Endothelial cell of umbilical vein (primary cell): ENCODE data around the gene PIK3C3. TPM values are rescaled to one million over a fixed set of nuclear protein-coding genes. Genes with fewer than 3 reads are reported as not detected.

Source experiments
- BruUV-seq: library from RNA; stranded (reverse); fragments of 400-500 nt; replicated peaks from 2 replicates; lab custom pipeline; 2021; lab: Mats Ljungman, UMichigan
- CTCF ChIA-PET: fragments of 300-600, 350-600 bp; sonication (Branson Sonifier 250); formaldehyde crosslinking; loops from one replicate; lab custom pipeline; 2021; ENCODE audit warnings: antibody characterized with exemption, inconsistent platforms; lab: Charles Lee
- POLR2A ChIA-PET: fragments of 300-600, 350-600 bp; sonication (Branson Sonifier 250); formaldehyde crosslinking; loops from one replicate; lab custom pipeline; 2021; ENCODE audit warnings: antibody characterized with exemption, inconsistent platforms; lab: Charles Lee
- DNase-seq: peaks from one replicate; pipeline ENCODE4 v3.0.0-alpha.2; 2011; ENCODE audit warnings: low read depth, low spot score
- FAIRE-seq: peaks from 2 replicates; lab custom pipeline; 2011; peaks lifted over from hg19 to GRCh38; lab: Jason Lieb, UNC
- H2AFZ ChIP-seq: 2 replicates; pipeline ENCODE4 v1.6.0; 2012; ENCODE audit warnings: low read depth, low read length, control low read depth, inconsistent platforms
- H3K27ac ChIP-seq: 2 replicates; pipeline ENCODE4 v1.5.1; 2011; ENCODE audit warnings: low read depth, mild to moderate bottlenecking, control low read depth, low read length, moderate library complexity; ENCODE audit not compliant: insufficient read depth
- H3K27me3 ChIP-seq, 2 experiments: 2 replicates each; pipeline versions ENCODE4 v1.6.0 to v1.6.1; 2011; ENCODE audit warnings: low read length in 2 of 2, mixed read lengths in 1 of 2; ENCODE audit not compliant: control insufficient read depth in 2 of 2, insufficient read depth in 2 of 2
- H3K36me3 ChIP-seq, 2 experiments: 2 replicates in 1 of 2; 3 replicates in 1 of 2; pipeline ENCODE4 v1.5.1; 2011; ENCODE audit warnings: low read length in 2 of 2, mild to moderate bottlenecking in 1 of 2, moderate library complexity in 1 of 2; ENCODE audit not compliant: control insufficient read depth in 2 of 2, insufficient read depth in 2 of 2; ENCODE audit errors: extremely low read depth in 1 of 2
- H3K4me1 ChIP-seq: 3 replicates; pipeline ENCODE4 v1.5.1; 2011; ENCODE audit warnings: mild to moderate bottlenecking, low read length; ENCODE audit not compliant: control insufficient read depth, insufficient read depth; ENCODE audit errors: extremely low read depth
- H3K4me2 ChIP-seq: 2 replicates; pipeline ENCODE4 v1.6.1; 2011; ENCODE audit warnings: low read length, control low read depth, mixed read lengths; ENCODE audit not compliant: insufficient read depth
- H3K4me3 ChIP-seq, 3 experiments: fragments of 200-600 bp in 1 of 3; sonication (generic), shearing (Covaris generic) in 1 of 3; replicated peaks in 1 of 3; 2 replicates each; pipeline ENCODE4 v1.5.1; 2011 to 2016; ENCODE audit warnings: control low read depth in 3 of 3, low read length in 3 of 3, mild to moderate bottlenecking in 2 of 3, inconsistent platforms in 1 of 3, low read depth in 1 of 3, moderate library complexity in 1 of 3; ENCODE audit not compliant: insufficient read depth in 1 of 3
- H3K79me2 ChIP-seq: 2 replicates; pipeline ENCODE4 v1.6.0; 2012; ENCODE audit warnings: low read length, inconsistent platforms; ENCODE audit not compliant: control insufficient read depth, insufficient read depth
- H3K9ac ChIP-seq: replicated peaks from 2 replicates; pipeline ENCODE3; 2011; ENCODE audit warnings: low read length, control low read depth; ENCODE audit not compliant: insufficient read depth; ENCODE audit errors: extremely low read depth
- H3K9me1 ChIP-seq: replicated peaks from 3 replicates; pipeline ENCODE4 v1.6.0; 2011; ENCODE audit warnings: mild to moderate bottlenecking, low read length; ENCODE audit not compliant: control insufficient read depth, insufficient read depth; ENCODE audit errors: extremely low read depth
- H3K9me3 ChIP-seq: replicated peaks from 2 replicates; pipeline ENCODE4 v1.5.1; 2012; ENCODE audit warnings: low read length, inconsistent platforms; ENCODE audit not compliant: control insufficient read depth, insufficient read depth
- H4K20me1 ChIP-seq: replicated peaks from 2 replicates; pipeline ENCODE3; 2011; ENCODE audit warnings: mild to moderate bottlenecking, low read length; ENCODE audit not compliant: control insufficient read depth, insufficient read depth; ENCODE audit errors: extremely low read depth
- CTCF ChIP-seq, 2 donors: IDR thresholded peaks; 1 replicate in 1 of 2; 2 replicates in 1 of 2; pipeline ENCODE4 v1.5.1; 2011; ENCODE audit warnings: low read length in 2 of 2, mild to moderate bottlenecking in 2 of 2, moderate library complexity in 2 of 2, control low read depth in 1 of 2, inconsistent platforms in 1 of 2, low read depth in 1 of 2; ENCODE audit not compliant: insufficient read depth in 1 of 2; ENCODE audit errors: extremely low read depth in 1 of 2
- EZH2 ChIP-seq: IDR thresholded peaks from 2 replicates; pipeline ENCODE4 v1.6.1; 2012; ENCODE audit warnings: borderline replicate concordance, low read depth, mild to moderate bottlenecking, moderate library complexity, low read length, inconsistent platforms; ENCODE audit not compliant: severe bottlenecking
- FOS ChIP-seq: IDR thresholded peaks from 2 replicates; pipeline ENCODE4 v1.6.1; 2011; ENCODE audit warnings: mild to moderate bottlenecking, low read length, moderate library complexity, borderline replicate concordance; ENCODE audit not compliant: insufficient read depth
- GATA2 ChIP-seq: IDR thresholded peaks from 2 replicates; pipeline ENCODE4 v1.7.0; 2011; ENCODE audit warnings: low read depth, mild to moderate bottlenecking, moderate library complexity, mixed read lengths, low read length; ENCODE audit not compliant: insufficient read length, insufficient read depth
- JUN ChIP-seq: IDR thresholded peaks from 2 replicates; pipeline ENCODE4 v1.6.1; 2011; ENCODE audit warnings: borderline replicate concordance, low read depth; ENCODE audit not compliant: insufficient read length, insufficient read depth
- MAX ChIP-seq: IDR thresholded peaks from 2 replicates; pipeline ENCODE4 v1.6.1; 2011; ENCODE audit not compliant: insufficient read depth, insufficient read length
- MYC ChIP-seq: IDR thresholded peaks from one replicate; pipeline ENCODE4 v1.6.1; 2011; ENCODE audit warnings: mild to moderate bottlenecking, low read depth, low read length
- POLR2A ChIP-seq: IDR thresholded peaks from 2 replicates; pipeline ENCODE4 v1.6.1; 2012; ENCODE audit warnings: low read depth, mild to moderate bottlenecking, control low read depth, low read length
- POLR2AphosphoS5 ChIP-seq: IDR thresholded peaks from 2 replicates; pipeline ENCODE4 v1.6.1; 2012; ENCODE audit warnings: low read depth, mild to moderate bottlenecking, control low read depth, low read length, moderate library complexity; ENCODE audit not compliant: insufficient read depth
- dilution Hi-C: fragments of 300-500 bp; cut with MboI; formaldehyde crosslinking; loops from one replicate; pipeline ENCODE4 v1.15.0; 2019; ENCODE audit warnings: low sequenced_read_pairs; ENCODE audit not compliant: extremely low pct_ligation_motif_present
- intact Hi-C: fragments of 100-400 bp; cut with micrococcal nuclease; formaldehyde crosslinking; loops from one replicate; pipeline ENCODE4 v1.10.0; 2022
- polyA plus RNA-seq, 4 experiments: library from polyadenylated mRNA; depleted of rRNA in 3 of 4; stranded (reverse) in 3 of 4; unstranded in 1 of 4; fragments of >200 nt; gene quantifications; 2 replicates each; pipeline versions ENCODE4 v1.2.1 to v1.2.3, GENCODE V29; 2011 to 2012; ENCODE audit warnings: missing spikeins in 1 of 4
- total RNA-seq: library from RNA; stranded (reverse); gene quantifications from 2 replicates; pipeline ENCODE4 v1.2.3, GENCODE V29; 2021

Gene PIK3C3
- total and polyA plus RNA-seq, 2 donors (not counting 3 experiments of a cell fraction or from before 2014, with no cell fraction given): 19.5 to 47.3 TPM

- peaks cover 3 to 5% of the 10 kb centered on the region in 2 experiments for H3K36me3 ChIP-seq
- no peak overlapping the region for H3K27ac ChIP-seq
- DNase-seq (no peak), FAIRE-seq (no peak)
- CTCF ChIA-PET: interaction anchor here (1.2 kb wide), 1 partner anchor 34 kb away, joined by 4 read pairs; no protein-coding TSS in a partner anchor
- H3K4me3 ChIP-seq: no peak overlapping the region
- no peak overlapping the region for H2AFZ ChIP-seq
- POLR2A ChIA-PET: no interaction called here
- H3K9me1 ChIP-seq: no peaks in the 10 kb centered on the region
- no peaks in the 10 kb centered on the region for H3K79me2 ChIP-seq
- intact Hi-C loops (no loop called here), dilution Hi-C loops (no loop called here)
- TF ChIP-seq FOS (no peak), POLR2AphosphoS5 (no peak), GATA2 (no peak), MYC (no peak), POLR2A (no peak), CTCF (IDR thresholded peaks at IDR 0.05; ENCODE audit: extremely low read depth in 1 of 2, insufficient read depth in 1 of 2, low read depth in 1 of 2, low read length in 2 of 2) (no peak), JUN (no peak), MAX (no peak), EZH2 (no peak)
- BruUV-seq: no TSS peak
- no peak overlapping the region for H3K4me2 ChIP-seq
- no peaks in the 10 kb centered on the region for H4K20me1 ChIP-seq
- no peaks in the 10 kb centered on the region for H3K9me3 ChIP-seq
- no peaks in the 10 kb centered on the region for H3K27me3 ChIP-seq
- peaks cover 25% of the 10 kb centered on the region for H3K4me1 ChIP-seq
- no peak overlapping the region for H3K9ac ChIP-seq
Measured at GRCh38 chr18:41996020-41996419, 41.0 kb downstream of the PIK3C3 start.
